Stimulated activated CD8-positive, alpha-beta memory T cell treated with anti-CD3 and anti-CD28 coated beads, Interleukin-2, amount 100 ng/mL, for 48 hours (primary cell): Measurements from ENCODE around the gene PERCC1.
A peak's percentile ranks its signal among the peaks of the same experiment; 100 is the strongest.

Source experiments
- DNase-seq, 2 donors: peaks; one replicate each; pipeline ENCODE4 v3.0.0-alpha.2; 2020; ENCODE audit warnings: low read depth in 2 of 2

Gene PERCC1

GRCh38 chr16:1412847-1413246 lies 18.0 kb upstream of the PERCC1 start:
- DNase-seq = no peak

DNA sequence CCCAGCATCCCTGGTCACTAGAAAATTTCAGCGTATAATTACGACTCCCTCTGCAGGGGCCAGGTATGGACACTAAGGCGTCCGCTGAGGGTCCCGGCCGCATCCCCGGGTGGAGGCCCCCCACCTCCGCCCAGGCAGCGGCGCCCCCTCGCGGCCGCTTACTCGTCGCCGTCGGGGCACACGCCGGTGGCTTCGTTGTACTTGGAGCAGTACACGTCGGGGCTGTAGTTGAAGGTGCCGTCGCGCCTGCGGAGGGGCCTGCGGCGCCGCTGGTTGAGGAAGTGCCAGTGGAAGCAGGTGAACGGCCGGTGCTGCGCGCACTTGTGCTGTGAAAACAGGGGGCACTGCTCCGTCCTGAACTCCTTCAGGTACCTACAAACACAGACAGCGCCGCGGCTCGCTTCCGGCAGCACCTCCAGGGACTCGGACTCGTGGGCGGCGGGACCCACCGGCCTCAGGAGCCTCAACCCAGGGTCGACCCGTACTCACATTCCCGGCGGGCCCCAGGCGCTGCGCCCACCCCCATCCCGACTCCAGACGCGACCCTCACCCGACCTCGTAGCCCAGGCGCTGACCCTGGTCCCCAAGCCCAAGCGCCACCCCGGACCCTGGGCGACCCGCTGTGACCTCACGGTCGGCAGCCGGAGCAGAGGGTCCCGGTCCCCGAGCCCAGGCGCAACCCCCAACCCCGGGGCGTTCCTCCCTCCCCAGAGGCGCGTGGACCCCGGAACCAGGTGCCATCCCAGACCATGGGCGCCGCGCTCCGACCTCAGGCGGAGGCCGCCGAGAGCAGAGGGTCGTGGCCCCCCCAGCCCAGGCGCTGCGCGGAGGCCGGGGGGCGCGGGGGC lies 17.0 kb upstream of the PERCC1 start:
- DNase-seq = peak; percentile 54 to 59

GRCh38 chr16:1414532-1415260 lies 16.2 kb upstream of the PERCC1 start, which contains the start of gene UNKL:
TSS of gene UNKL (minus strand) at chr16:1414704. CDS start at chr16:1414691, 13 bp downstream.
- DNase-seq = peak; percentile 73 to 80

GRCh38 chr16:1416521-1416941 lies 14.3 kb upstream of the PERCC1 start:
- no peak for DNase-seq

GRCh38 chr16:1420111-1420539 lies 10.8 kb upstream of the PERCC1 start:
- no peak for DNase-seq

DNA sequence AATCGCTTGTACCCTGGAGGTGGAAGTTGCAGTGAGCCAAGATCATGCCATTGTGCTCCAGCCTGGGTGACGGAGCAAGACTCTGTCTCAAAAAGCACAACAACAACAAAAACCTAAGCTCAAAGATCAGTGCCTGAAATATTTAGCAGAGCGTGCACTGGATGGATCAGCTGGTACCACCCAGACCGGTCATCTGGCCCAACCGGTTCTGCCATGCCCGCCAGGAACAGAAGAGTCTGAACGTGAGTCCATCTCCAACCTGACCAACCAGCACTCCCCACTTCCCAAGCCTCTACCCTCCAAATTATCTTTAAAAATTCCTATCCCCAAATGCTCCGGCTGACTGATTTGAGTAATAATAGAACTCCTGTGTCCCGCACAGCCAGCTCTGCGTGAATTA lies 8.8 kb upstream of the PERCC1 start:
- DNase-seq = no peak

DNA sequence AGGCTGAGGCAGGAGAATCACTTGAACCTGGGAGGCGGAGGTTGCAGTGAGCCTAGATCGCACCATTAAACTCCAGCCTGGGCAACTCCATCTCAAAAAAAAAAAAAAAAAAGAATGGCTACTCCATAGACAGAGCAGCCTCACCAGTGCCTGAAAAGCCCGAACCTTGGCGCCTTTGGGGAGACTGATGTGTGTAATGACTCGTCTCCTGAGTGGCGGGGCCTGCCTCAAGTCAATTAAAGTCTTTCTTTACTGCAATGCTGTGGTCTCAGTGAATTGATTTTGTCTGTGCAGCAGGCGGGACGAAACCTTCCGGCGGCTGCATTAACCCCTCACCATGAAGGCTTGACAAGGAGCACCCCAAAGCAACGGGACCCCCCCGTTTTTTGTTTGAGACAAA lies 6.8 kb upstream of the PERCC1 start:
- no peak for DNase-seq

DNA sequence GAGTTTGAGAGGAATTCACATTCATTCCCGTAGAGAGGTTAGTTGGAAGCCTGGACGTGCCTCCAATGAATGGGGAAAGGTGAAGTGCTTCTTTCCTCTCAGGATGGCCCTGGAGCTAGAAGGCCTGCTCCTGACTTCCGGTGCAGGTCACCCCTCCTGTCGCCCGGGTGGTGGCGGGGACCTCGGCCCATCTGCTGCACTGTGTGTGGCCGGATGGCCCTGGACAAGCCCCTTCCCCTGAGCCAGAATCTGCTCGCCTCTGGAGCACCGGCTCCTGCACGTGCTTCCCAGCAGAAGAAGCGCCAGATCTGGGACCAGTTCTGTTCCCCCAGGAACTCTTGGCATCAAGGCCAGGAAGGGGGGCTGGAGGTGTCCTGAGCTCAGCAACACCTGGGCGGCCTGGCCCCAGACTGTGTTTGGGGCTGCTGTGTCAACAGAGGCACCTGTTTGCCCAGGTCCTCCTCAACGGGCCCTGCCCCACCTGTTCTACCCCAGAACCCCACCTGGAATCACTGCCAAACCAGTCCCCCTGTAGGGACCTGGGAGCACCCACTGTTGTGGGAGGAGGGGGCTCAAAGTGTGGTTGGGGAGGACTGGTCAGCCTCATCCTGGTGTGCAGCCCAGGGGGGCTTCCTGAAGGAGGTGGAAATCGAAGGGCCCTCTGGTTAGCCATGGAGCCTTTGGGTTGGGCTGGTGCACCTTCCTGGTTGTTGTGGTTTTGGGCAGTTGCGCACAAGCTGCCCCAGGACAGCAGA lies 5.1 kb upstream of the PERCC1 start:
- no peak for DNase-seq

DNA sequence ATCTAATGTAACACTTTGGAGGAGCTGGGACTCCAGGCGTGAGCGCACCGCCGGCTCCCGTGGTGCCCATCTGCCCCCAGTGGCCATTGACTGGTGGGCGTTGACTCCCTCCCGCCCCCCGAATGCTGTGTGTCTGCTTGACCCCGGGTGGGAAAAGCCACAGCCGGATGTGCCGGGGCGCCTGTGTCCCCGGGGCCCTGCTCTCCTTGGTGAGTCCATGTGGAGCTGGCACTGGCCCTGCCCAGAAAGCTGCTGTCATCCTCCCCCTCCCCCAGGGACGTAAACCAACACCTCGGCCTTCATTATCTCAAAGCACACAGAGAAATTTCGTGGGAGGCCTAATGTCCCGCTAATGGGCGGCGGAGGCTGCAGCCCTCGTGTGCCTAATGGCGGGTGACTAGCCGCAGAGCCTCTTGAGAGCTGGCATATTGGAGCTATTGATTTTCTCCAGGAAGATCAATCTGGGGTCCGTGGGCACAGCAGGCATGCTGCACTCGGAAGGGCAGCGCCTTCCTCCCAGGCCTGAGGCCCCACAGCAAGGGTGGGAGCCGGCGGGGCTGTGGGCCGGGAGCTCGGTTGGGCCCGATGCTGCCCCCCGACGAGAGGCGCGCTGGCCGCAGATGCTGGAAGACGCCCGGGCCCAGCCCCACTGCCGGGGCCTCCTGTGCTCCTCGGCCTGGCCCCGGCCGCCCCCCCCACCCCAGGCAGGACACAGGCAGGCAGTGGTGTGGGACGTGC lies 4.0 kb upstream of the PERCC1 start:
- DNase-seq = no peak

DNA sequence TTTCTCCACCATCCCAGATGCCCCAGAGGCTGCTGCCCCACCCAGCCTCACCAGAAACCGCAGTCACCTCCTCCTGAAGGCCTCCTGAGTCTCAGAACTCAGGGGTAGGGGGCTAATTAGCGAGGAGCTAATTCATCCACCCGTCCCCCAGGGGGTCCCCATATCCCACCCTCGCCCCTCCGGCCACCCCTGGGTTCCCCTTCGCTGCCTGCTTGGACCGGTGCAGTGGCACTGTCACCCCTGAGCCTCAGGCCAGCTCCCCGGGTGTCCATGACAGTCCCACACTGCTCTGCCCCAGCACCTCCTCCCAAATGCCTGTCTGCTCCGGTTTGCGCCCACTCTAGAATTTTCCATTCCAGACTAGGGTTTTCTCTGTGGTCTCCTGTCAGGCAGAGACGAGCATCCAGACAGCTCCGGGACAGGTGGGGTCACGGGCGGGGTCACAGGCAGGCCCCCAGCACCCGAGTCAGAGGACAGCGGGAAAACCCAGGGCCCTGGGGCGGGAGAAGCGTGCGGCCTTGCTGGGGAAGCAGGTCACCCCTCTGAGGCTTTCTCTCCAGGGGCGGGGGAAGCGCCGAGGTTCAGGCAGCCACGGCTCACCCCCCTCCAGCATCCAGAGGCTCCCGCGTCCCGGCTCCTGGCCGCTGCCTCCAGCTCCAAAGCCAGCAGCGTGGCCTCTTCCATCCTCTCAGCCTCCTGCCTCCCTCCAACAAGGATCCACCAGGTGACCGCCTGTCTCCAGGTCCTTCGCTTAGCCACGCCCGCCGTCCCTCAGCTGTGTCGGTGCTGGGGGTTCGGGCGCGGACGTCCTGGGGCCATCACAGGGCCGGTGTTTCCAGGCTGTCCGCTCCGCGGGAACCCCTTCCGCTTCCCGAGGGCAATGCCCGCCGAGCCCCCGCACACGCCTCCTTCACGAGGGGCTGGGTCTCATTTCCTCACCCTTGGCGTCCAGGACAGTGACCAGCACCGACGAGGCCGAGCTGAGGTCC lies 3.1 kb upstream of the PERCC1 start:
- DNase-seq = no peak

- DNase-seq = peak; percentile 40 to 48
Observed at GRCh38 chr16:1428511-1428910, 2.4 kb upstream of the PERCC1 start.

GRCh38 chr16:1429012-1429411 lies 1.9 kb upstream of the PERCC1 start:
- DNase-seq = no peak

- DNase-seq = no peak
Observed at GRCh38 chr16:1429631-1430030, 1.2 kb upstream of the PERCC1 start.

GRCh38 chr16:1430214-1430758 lies 592 bp upstream of the PERCC1 start:
- DNase-seq = no peak

DNA sequence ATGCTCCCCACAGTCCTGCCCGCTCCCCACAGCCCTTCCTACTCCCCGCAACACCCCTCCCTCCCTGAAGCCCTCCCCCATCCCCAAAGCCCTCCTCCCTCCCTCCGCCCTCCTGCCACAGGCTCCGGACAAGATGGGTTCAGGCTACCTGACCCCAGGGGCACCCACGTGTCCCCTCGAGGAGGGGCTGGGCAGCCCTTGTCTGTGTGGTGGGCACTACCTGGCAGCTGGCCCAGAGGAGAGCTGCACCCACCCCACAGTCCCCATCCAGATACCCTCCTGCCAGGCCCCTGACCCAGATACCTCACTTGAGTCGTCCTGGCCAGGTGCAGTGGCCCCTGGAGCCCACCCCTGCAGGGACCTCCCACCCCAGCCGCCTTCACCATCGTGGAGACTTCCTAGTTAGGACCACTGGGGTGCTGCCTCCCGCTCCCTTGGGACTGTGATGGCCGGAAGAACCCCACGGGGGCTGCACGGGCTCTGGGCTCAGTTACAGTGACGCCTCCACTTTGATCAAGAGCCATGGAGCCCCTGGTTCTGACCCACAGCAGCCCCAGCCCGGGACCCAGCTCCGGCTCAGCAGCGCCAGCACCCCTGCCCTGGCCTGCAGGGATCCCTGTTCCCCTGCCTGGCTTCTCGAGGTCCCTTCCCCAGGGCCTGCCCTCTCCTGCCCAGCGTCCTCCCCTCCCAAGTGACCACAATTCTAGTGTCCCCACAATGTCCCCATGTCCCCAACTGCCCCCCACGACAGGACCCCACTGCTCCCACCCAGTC lies 806 bp downstream of the PERCC1 start:
- DNase-seq = no peak

GRCh38 chr16:1432388-1433262 lies 1.7 kb downstream of the PERCC1 start:
- no peak for DNase-seq

DNA sequence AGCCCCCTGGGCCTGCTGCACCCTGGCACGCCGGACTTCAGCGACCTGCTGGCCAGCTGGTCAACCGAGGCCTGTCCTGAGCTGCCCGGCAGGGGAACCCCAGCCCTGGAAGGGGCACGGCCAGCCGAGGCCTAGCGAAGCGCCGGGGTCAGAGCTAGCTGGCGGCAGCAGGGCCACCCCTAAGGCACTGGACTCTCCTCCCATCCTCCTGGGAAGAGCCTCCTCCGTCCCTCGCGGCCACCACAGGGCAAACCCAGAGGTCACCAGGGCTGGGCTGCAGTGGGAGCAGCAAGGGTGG lies 2.3 kb downstream of the PERCC1 start:
- DNase-seq = no peak

GRCh38 chr16:1433756-1434155 lies 2.9 kb downstream of the PERCC1 start:
- no peak for DNase-seq
